SK-N-SH (cell line): ENCODE data around the gene ZNF512B.

Experiments used
- ELF1 ChIP-seq: IDR thresholded peaks from 2 replicates; pipeline ENCODE4 v1.4.0; 2012
- EP300 ChIP-seq, 2 experiments: IDR thresholded peaks; 2 replicates each; pipeline versions ENCODE4 v1.4.0 to v1.6.1; 2012; ENCODE audit warnings: borderline replicate concordance in 1 of 2, low read depth in 1 of 2, low read length in 1 of 2
- EZH2phosphoT487 ChIP-seq: fragments of 200-600 bp; sonication (generic); IDR thresholded peaks from 2 replicates; pipeline ENCODE4 v1.6.1; 2017; ENCODE audit warnings: low read depth, mixed run types, mild to moderate bottlenecking, antibody characterized with exemption, moderate library complexity, borderline replicate concordance
- RAD21 ChIP-seq: IDR thresholded peaks from 2 replicates; pipeline ENCODE4 v1.6.1; 2012; ENCODE audit warnings: mild to moderate bottlenecking, low read length
- TAF1 ChIP-seq: IDR thresholded peaks from 2 replicates; pipeline ENCODE4 v1.6.1; 2012; ENCODE audit warnings: low read depth, mild to moderate bottlenecking, low read length, moderate library complexity, borderline replicate concordance
- YY1 ChIP-seq: IDR thresholded peaks from 2 replicates; pipeline ENCODE4 v1.4.0; 2012; ENCODE audit warnings: low read depth, mild to moderate bottlenecking
- TF ChIP-seq, protein P1 (sequence below): fragments of 200-600 bp; sonication (generic); IDR thresholded peaks from 2 replicates; pipeline ENCODE4 v1.6.1; 2017; ENCODE audit warnings: antibody characterized with exemption, mild to moderate bottlenecking, moderate library complexity

- TF ChIP-seq, protein P1, sequence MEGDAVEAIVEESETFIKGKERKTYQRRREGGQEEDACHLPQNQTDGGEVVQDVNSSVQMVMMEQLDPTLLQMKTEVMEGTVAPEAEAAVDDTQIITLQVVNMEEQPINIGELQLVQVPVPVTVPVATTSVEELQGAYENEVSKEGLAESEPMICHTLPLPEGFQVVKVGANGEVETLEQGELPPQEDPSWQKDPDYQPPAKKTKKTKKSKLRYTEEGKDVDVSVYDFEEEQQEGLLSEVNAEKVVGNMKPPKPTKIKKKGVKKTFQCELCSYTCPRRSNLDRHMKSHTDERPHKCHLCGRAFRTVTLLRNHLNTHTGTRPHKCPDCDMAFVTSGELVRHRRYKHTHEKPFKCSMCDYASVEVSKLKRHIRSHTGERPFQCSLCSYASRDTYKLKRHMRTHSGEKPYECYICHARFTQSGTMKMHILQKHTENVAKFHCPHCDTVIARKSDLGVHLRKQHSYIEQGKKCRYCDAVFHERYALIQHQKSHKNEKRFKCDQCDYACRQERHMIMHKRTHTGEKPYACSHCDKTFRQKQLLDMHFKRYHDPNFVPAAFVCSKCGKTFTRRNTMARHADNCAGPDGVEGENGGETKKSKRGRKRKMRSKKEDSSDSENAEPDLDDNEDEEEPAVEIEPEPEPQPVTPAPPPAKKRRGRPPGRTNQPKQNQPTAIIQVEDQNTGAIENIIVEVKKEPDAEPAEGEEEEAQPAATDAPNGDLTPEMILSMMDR, result no peak
- TF ChIP-seq YY1 (no peak), EZH2phosphoT487 (no peak), ELF1 (no peak), TAF1 (no peak), EP300 (IDR thresholded peaks at IDR 0.05; ENCODE audit: borderline replicate concordance in 1 of 2, low read depth in 1 of 2, low read length in 1 of 2) (no peak), RAD21 (no peak)
These were observed 50.6 kb downstream of the ZNF512B start for GRCh38 chr20:63919130-63919529.
